Endodermal cell (in vitro differentiated cells): ENCODE measurements around the gene TTC13. TPM values are rescaled to one million over a fixed set of nuclear protein-coding genes. Genes with fewer than 3 reads are reported as not detected.

Experiments
- DNase-seq: peaks from one replicate; pipeline ENCODE4 v3.0.0-alpha.2; 2017
- H3K27ac ChIP-seq: 2 replicates; pipeline ENCODE4 v1.5.1; 2013; ENCODE audit warnings: mild to moderate bottlenecking, low read depth, low read length, moderate library complexity
- H3K27me3 ChIP-seq: 2 replicates; pipeline ENCODE4 v1.6.1; 2013; ENCODE audit warnings: mild to moderate bottlenecking, low read length, moderate library complexity; ENCODE audit not compliant: insufficient read depth, control insufficient read depth, poor library complexity, severe bottlenecking
- H3K36me3 ChIP-seq: 2 replicates; pipeline ENCODE4 v1.7.0; 2013; ENCODE audit warnings: mild to moderate bottlenecking, low read length, moderate library complexity; ENCODE audit not compliant: control insufficient read depth, insufficient read depth
- H3K4me1 ChIP-seq: one replicate; pipeline ENCODE4 v1.7.0; 2013; ENCODE audit warnings: low read length; ENCODE audit not compliant: control insufficient read depth, insufficient read depth
- H3K4me3 ChIP-seq: 2 replicates; pipeline ENCODE4 v1.5.1; 2013; ENCODE audit warnings: mild to moderate bottlenecking, low read length, moderate library complexity
- H3K9ac ChIP-seq: 2 replicates; pipeline ENCODE4 v1.6.1; 2013; ENCODE audit warnings: mild to moderate bottlenecking, low read length, moderate library complexity; ENCODE audit not compliant: poor library complexity, severe bottlenecking; ENCODE audit errors: extremely low read depth
- H3K9me3 ChIP-seq: 2 replicates; pipeline ENCODE4 v1.6.1; 2013; ENCODE audit warnings: mild to moderate bottlenecking, low read length, moderate library complexity; ENCODE audit not compliant: control insufficient read depth
- H3K27ac Mint-ChIP-seq: 2 replicates; pipeline ENCODE4 v1.8.0; 2020; ENCODE audit warnings: mixed read lengths
- H3K27me3 Mint-ChIP-seq: 2 replicates; pipeline ENCODE4 v1.8.0; 2021; ENCODE audit warnings: mild to moderate bottlenecking, mixed read lengths; ENCODE audit not compliant: insufficient read depth
- H3K36me3 Mint-ChIP-seq: 2 replicates; pipeline ENCODE4 v1.8.0; 2020; ENCODE audit warnings: low read depth, mixed read lengths
- H3K4me1 Mint-ChIP-seq: 2 replicates; pipeline ENCODE4 v1.8.0; 2020; ENCODE audit warnings: mixed read lengths
- H3K4me3 Mint-ChIP-seq: 2 replicates; pipeline ENCODE4 v1.8.0; 2020; ENCODE audit warnings: mild to moderate bottlenecking, moderate library complexity, mixed read lengths
- H3K9me3 Mint-ChIP-seq: 2 replicates; pipeline ENCODE4 v1.8.0; 2020; ENCODE audit warnings: mild to moderate bottlenecking, mixed read lengths
- CTCF ChIP-seq: fragments of 200-600 bp; sonication (generic); conservative IDR thresholded peaks from 2 replicates; pipeline ENCODE4 v1.5.0; 2021; ENCODE audit warnings: antibody characterized with exemption, mild to moderate bottlenecking
- WGBS, 2 experiments: methylation state at CpG; one replicate each; pipeline versions ENCODE4 v1.1.5 to v1.1.7; 2013; ENCODE audit warnings: missing lambda C conversion rate in 2 of 2, mixed read lengths in 1 of 2; ENCODE audit not compliant: insufficient coverage in 1 of 2, insufficient read length in 1 of 2; 5-methylcytosine and 5-hydroxymethylcytosine counted together
- total RNA-seq, 2 donors: library from RNA; stranded (reverse); fragmentation: NEBNext Ultra II Directional in 1 of 2; extraction: Animal tissue kit (Norgen Biotek cat#: 25700) in 1 of 2; gene quantifications; 2 replicates in 1 of 2; 3 replicates in 1 of 2; pipeline ENCODE4 v1.2.1, GENCODE V29; 2021

The TTC13 gene
- total RNA-seq, 2 donors from 2014 or later = 12.4 to 14.5 TPM

- Histone ChIP-seq H3K27me3 (no peaks in the 10 kb centered on the region), H3K4me3 (no peak overlapping the region), H3K9me3 (peaks cover 40% of the 10 kb centered on the region), H3K9ac (no peak overlapping the region), H3K36me3 (peaks cover 40% of the 10 kb centered on the region), H3K4me1 (no peaks in the 10 kb centered on the region), H3K27ac (no peak overlapping the region)
- Mint-ChIP-seq H3K27me3 (peaks cover 37% of the 10 kb centered on the region), H3K27ac (no peak overlapping the region), H3K4me3 (no peak overlapping the region), H3K36me3 (peaks cover 34% of the 10 kb centered on the region), H3K4me1 (no peaks in the 10 kb centered on the region), H3K9me3 (peaks cover 40% of the 10 kb centered on the region)
- TF ChIP-seq CTCF = no peak
- no peak for DNase-seq
Measured at GRCh38 chr1:231001892-231002291, 23.2 kb upstream of the TTC13 start.

GRCh38 chr1:231000639-231001038 is 22.0 kb upstream of the TTC13 start:
- H3K9me3 ChIP-seq = peaks cover 28% of the 10 kb centered on the region
- H3K27ac ChIP-seq = no peak overlapping the region
- 82% methylated on average over 1 of the region's 1 CpG; no CpG with 5 or more reads in 1 of the 2 experiments for WGBS, 2 experiments
- peaks cover 28% of the 10 kb centered on the region for H3K9me3 Mint-ChIP-seq
- no peak overlapping the region for H3K27ac Mint-ChIP-seq
- no peak for DNase-seq
- peaks cover 26% of the 10 kb centered on the region for H3K27me3 Mint-ChIP-seq
- peaks cover 39% of the 10 kb centered on the region for H3K36me3 Mint-ChIP-seq
- no peaks in the 10 kb centered on the region for H3K27me3 ChIP-seq
- TF ChIP-seq CTCF = no peak
- no peak overlapping the region for H3K4me3 ChIP-seq
- H3K4me1 Mint-ChIP-seq = no peaks in the 10 kb centered on the region
- no peak overlapping the region for H3K4me3 Mint-ChIP-seq
- no peaks in the 10 kb centered on the region for H3K4me1 ChIP-seq
- H3K36me3 ChIP-seq = peaks cover 51% of the 10 kb centered on the region
- H3K9ac ChIP-seq = no peak overlapping the region

GRCh38 chr1:231000201-231000600 is 21.5 kb upstream of the TTC13 start:
- no peak for DNase-seq
- H3K27me3 ChIP-seq = no peaks in the 10 kb centered on the region
- H3K36me3 ChIP-seq = peaks cover 53% of the 10 kb centered on the region
- no peak overlapping the region for H3K4me3 ChIP-seq
- H3K9me3 Mint-ChIP-seq = peaks cover 23% of the 10 kb centered on the region
- no peak overlapping the region for H3K4me3 Mint-ChIP-seq
- WGBS, 2 experiments = 98% methylated on average over 3 of the region's 4 CpGs; no CpG with 5 or more reads in 1 of the 2 experiments
- H3K4me1 Mint-ChIP-seq = no peaks in the 10 kb centered on the region
- no peaks in the 10 kb centered on the region for H3K4me1 ChIP-seq
- H3K9ac ChIP-seq = no peak overlapping the region
- H3K36me3 Mint-ChIP-seq = peaks cover 39% of the 10 kb centered on the region
- peaks cover 22% of the 10 kb centered on the region for H3K27me3 Mint-ChIP-seq
- peaks cover 24% of the 10 kb centered on the region for H3K9me3 ChIP-seq
- no peak overlapping the region for H3K27ac Mint-ChIP-seq
- TF ChIP-seq CTCF = no peak
- H3K27ac ChIP-seq = no peak overlapping the region
